ENCODE results near the gene LDB1. TPM values are rescaled to one million over a fixed set of nuclear protein-coding genes. Genes with fewer than 3 reads are reported as not detected.

The LDB1 gene
- total and polyA plus RNA-seq, 4 donors, result 2.4 to 51.9 (median 10.3) TPM

DNA sequence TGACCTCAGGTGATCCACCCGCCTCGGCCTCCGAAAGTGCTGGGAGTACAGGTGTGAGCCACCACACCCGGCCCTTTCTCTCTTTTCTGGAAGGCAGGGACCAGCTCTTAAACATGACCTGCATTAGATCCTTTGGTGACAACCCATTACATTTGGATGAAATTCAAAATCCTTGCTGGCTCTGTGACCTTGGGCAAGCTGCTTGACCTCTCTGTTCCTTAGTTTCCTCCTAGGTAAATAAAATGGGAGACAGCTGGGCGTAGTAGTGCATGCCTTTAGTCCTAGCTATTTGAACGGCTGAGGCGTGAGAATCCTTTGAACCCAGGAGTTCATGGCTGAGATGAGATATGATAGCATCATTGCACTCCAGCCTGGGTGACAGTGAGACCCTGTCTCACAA is 23.7 kb downstream of the LDB1 start:
- TF ChIP-seq HNF4A (conservative IDR thresholded peaks at IDR 0.05) (no peak), FOXA1 (IDR thresholded peaks at IDR 0.05) (no peak), RXRA (IDR thresholded peaks at IDR 0.05) (no peak), YY1 (IDR thresholded peaks at IDR 0.05) (no peak)
- TF ChIP-seq, protein P1, sequence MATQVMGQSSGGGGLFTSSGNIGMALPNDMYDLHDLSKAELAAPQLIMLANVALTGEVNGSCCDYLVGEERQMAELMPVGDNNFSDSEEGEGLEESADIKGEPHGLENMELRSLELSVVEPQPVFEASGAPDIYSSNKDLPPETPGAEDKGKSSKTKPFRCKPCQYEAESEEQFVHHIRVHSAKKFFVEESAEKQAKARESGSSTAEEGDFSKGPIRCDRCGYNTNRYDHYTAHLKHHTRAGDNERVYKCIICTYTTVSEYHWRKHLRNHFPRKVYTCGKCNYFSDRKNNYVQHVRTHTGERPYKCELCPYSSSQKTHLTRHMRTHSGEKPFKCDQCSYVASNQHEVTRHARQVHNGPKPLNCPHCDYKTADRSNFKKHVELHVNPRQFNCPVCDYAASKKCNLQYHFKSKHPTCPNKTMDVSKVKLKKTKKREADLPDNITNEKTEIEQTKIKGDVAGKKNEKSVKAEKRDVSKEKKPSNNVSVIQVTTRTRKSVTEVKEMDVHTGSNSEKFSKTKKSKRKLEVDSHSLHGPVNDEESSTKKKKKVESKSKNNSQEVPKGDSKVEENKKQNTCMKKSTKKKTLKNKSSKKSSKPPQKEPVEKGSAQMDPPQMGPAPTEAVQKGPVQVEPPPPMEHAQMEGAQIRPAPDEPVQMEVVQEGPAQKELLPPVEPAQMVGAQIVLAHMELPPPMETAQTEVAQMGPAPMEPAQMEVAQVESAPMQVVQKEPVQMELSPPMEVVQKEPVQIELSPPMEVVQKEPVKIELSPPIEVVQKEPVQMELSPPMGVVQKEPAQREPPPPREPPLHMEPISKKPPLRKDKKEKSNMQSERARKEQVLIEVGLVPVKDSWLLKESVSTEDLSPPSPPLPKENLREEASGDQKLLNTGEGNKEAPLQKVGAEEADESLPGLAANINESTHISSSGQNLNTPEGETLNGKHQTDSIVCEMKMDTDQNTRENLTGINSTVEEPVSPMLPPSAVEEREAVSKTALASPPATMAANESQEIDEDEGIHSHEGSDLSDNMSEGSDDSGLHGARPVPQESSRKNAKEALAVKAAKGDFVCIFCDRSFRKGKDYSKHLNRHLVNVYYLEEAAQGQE (IDR thresholded peaks at IDR 0.05), result no peak
- TF ChIP-seq, protein P2, sequence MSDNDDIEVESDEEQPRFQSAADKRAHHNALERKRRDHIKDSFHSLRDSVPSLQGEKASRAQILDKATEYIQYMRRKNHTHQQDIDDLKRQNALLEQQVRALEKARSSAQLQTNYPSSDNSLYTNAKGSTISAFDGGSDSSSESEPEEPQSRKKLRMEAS (IDR thresholded peaks at IDR 0.05), result no peak
- TF ChIP-seq, protein P3, sequence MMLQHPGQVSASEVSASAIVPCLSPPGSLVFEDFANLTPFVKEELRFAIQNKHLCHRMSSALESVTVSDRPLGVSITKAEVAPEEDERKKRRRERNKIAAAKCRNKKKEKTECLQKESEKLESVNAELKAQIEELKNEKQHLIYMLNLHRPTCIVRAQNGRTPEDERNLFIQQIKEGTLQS (IDR thresholded peaks at IDR 0.05), result no peak
- H3K9me3 ChIP-seq (ENCODE audit: control insufficient read depth in 4 of 4, low read length in 3 of 4), result no peaks in the 10 kb centered on the region
- H3K9ac ChIP-seq (ENCODE audit: low read depth in 1 of 2, low read length in 2 of 2), result no peak overlapping the region
- no peaks in the 10 kb centered on the region for H3K36me3 ChIP-seq (ENCODE audit: control insufficient read depth in 4 of 4, insufficient read depth in 3 of 4, low read depth in 1 of 4, low read length in 3 of 4)
- H3K4me1 ChIP-seq (ENCODE audit: control insufficient read depth in 4 of 4, insufficient read depth in 4 of 4, low read length in 3 of 4), result no peaks in the 10 kb centered on the region
- 95% methylated on average over 7 of the region's 7 CpGs for WGBS
- no peaks in the 10 kb centered on the region for H3K27me3 ChIP-seq (ENCODE audit: control insufficient read depth in 4 of 4, insufficient read depth in 4 of 4, low read length in 3 of 4)
- DNase-seq (ENCODE audit: low spot score), result no peak
- H3K4me3 ChIP-seq (ENCODE audit: low read depth in 1 of 3, low read length in 3 of 3), result no peak overlapping the region
- no peak overlapping the region for H3K27ac ChIP-seq (ENCODE audit: low read depth in 1 of 2, low read length in 2 of 2)

DNA sequence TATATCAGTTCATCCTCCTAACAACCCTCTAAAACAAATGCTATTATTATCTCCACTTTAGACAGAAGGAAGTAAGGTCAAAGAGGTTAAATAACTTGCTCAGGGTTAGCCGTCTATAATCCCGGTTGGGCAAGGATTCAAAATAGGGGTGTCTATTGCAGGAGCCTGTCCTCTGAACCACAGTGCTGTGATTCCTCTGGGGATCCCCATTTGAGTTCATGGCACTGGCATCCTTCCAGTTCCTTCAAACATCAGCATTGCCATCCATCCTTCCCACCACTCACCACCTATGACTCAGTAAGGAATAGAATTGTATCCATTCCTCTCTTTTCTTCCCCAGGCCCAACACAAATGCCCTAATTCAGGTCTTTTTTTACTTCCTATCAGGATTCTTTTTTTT is 29.4 kb downstream of the LDB1 start:
- TF ChIP-seq TAF1 (conservative IDR thresholded peaks at IDR 0.05) (no peak), EGR1 (IDR thresholded peaks at IDR 0.05; ENCODE audit: low read depth in 2 of 2) (no peak)
- TF ChIP-seq, protein P4, sequence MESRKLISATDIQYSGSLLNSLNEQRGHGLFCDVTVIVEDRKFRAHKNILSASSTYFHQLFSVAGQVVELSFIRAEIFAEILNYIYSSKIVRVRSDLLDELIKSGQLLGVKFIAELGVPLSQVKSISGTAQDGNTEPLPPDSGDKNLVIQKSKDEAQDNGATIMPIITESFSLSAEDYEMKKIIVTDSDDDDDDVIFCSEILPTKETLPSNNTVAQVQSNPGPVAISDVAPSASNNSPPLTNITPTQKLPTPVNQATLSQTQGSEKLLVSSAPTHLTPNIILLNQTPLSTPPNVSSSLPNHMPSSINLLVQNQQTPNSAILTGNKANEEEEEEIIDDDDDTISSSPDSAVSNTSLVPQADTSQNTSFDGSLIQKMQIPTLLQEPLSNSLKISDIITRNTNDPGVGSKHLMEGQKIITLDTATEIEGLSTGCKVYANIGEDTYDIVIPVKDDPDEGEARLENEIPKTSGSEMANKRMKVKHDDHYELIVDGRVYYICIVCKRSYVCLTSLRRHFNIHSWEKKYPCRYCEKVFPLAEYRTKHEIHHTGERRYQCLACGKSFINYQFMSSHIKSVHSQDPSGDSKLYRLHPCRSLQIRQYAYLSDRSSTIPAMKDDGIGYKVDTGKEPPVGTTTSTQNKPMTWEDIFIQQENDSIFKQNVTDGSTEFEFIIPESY (IDR thresholded peaks at IDR 0.05), result no peak
- WGBS, result 72% methylated on average over 2 of the region's 2 CpGs
- no peaks in the 10 kb centered on the region for H3K4me1 ChIP-seq (ENCODE audit: control insufficient read depth in 4 of 4, insufficient read depth in 4 of 4, low read length in 3 of 4)
- no peak overlapping the region for H3K27ac ChIP-seq (ENCODE audit: low read depth in 1 of 2, low read length in 2 of 2)
- no peaks in the 10 kb centered on the region for H3K9me3 ChIP-seq (ENCODE audit: control insufficient read depth in 4 of 4, low read length in 3 of 4)
- no peak overlapping the region for H3K4me3 ChIP-seq (ENCODE audit: low read depth in 1 of 3, low read length in 3 of 3)
- no peaks in the 10 kb centered on the region for H3K36me3 ChIP-seq (ENCODE audit: control insufficient read depth in 4 of 4, insufficient read depth in 3 of 4, low read depth in 1 of 4, low read length in 3 of 4)
- H3K27me3 ChIP-seq (ENCODE audit: control insufficient read depth in 4 of 4, insufficient read depth in 4 of 4, low read length in 3 of 4), result no peaks in the 10 kb centered on the region
- DNase-seq (ENCODE audit: low spot score), result no peak
- no peak overlapping the region for H3K9ac ChIP-seq (ENCODE audit: low read depth in 1 of 2, low read length in 2 of 2)

DNA sequence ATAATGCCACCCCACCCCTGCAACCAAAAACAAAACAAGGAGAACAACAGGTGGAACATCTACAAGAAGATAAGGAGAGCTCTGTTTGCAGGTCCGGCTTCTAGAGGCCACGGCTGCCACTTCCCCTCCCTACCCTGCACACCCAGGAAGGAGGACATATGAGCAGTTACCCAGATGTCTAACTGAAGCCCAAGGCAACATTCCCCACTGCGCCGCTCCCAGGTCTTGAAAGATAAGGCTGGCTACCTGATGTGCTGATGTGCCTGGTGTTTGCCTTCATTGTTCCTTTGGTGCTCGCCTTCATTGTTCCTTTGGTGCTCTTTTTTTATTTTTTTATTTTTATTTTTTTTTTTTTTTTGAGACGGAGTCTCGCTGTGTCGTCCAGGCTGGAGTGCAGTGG is 34.0 kb downstream of the LDB1 start:
- WGBS, result 97% methylated on average over 8 of the region's 8 CpGs
- no peaks in the 10 kb centered on the region for H3K36me3 ChIP-seq (ENCODE audit: control insufficient read depth in 4 of 4, insufficient read depth in 3 of 4, low read depth in 1 of 4, low read length in 3 of 4)
- TF ChIP-seq RAD21 (IDR thresholded peaks at IDR 0.05) (no peak), RXRA (IDR thresholded peaks at IDR 0.05) (no peak), HNF4A (conservative IDR thresholded peaks at IDR 0.05) (no peak), FOXA1 (IDR thresholded peaks at IDR 0.05) (no peak), YY1 (IDR thresholded peaks at IDR 0.05) (no peak), EGR1 (IDR thresholded peaks at IDR 0.05; ENCODE audit: low read depth in 2 of 2) (no peak), SP1 (IDR thresholded peaks at IDR 0.05) (no peak), GABPA (IDR thresholded peaks at IDR 0.05 in 1 of 2, conservative IDR thresholded peaks at IDR 0.05 in 1 of 2) (no peak), NR2F2 (IDR thresholded peaks at IDR 0.05) (no peak)
- TF ChIP-seq, protein P3 (IDR thresholded peaks at IDR 0.05), result no peak
- TF ChIP-seq, protein P5, sequence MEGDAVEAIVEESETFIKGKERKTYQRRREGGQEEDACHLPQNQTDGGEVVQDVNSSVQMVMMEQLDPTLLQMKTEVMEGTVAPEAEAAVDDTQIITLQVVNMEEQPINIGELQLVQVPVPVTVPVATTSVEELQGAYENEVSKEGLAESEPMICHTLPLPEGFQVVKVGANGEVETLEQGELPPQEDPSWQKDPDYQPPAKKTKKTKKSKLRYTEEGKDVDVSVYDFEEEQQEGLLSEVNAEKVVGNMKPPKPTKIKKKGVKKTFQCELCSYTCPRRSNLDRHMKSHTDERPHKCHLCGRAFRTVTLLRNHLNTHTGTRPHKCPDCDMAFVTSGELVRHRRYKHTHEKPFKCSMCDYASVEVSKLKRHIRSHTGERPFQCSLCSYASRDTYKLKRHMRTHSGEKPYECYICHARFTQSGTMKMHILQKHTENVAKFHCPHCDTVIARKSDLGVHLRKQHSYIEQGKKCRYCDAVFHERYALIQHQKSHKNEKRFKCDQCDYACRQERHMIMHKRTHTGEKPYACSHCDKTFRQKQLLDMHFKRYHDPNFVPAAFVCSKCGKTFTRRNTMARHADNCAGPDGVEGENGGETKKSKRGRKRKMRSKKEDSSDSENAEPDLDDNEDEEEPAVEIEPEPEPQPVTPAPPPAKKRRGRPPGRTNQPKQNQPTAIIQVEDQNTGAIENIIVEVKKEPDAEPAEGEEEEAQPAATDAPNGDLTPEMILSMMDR (IDR thresholded peaks at IDR 0.05; ENCODE audit: low read depth, low read length, missing input control), result no peak
- TF ChIP-seq, protein P1 (IDR thresholded peaks at IDR 0.05), result no peak

More for the DNA sequence above, 34.0 kb downstream of the LDB1 start:
- Histone ChIP-seq H3K27me3 (ENCODE audit: control insufficient read depth in 4 of 4, insufficient read depth in 4 of 4, low read length in 3 of 4) (no peaks in the 10 kb centered on the region), H3K9me3 (ENCODE audit: control insufficient read depth in 4 of 4, low read length in 3 of 4) (no peaks in the 10 kb centered on the region), H3K4me1 (ENCODE audit: control insufficient read depth in 4 of 4, insufficient read depth in 4 of 4, low read length in 3 of 4) (no peaks in the 10 kb centered on the region), H3K4me3 (ENCODE audit: low read depth in 1 of 3, low read length in 3 of 3) (no peak overlapping the region), H3K27ac (ENCODE audit: low read depth in 1 of 2, low read length in 2 of 2) (no peak overlapping the region), H3K9ac (ENCODE audit: low read depth in 1 of 2, low read length in 2 of 2) (no peak overlapping the region)
- DNase-seq (ENCODE audit: low spot score), result no peak

All from liver (tissue), 9 donors.